ENCODE measurements around the gene IMPA2.

DNA sequence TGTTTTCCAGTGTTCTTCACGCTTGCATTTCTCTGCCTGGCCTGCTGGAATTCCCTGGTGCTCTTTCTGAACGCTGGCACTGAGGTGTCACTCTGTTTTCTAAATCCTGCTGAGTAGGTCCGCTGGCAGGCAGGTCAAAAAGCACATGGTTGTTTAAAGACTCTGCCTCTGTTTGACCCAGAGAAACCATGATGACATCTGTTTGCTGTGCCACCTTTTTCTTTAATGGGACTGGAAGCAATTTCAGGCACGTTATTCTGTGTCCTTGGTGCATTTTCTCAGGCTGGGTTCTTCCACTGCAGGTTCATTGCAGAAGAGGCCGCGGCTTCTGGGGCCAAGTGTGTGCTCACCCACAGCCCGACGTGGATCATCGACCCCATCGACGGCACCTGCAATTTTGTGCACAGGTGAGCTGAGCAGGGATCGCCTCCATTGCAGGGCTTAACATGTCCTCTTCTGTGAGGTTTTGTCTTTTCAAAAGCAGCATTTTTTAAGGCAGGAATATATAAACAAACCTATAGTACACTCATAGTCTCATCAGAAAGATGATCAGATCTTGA is 28.4 kb downstream of the IMPA2 start:
- TF ChIP-seq, protein P1, sequence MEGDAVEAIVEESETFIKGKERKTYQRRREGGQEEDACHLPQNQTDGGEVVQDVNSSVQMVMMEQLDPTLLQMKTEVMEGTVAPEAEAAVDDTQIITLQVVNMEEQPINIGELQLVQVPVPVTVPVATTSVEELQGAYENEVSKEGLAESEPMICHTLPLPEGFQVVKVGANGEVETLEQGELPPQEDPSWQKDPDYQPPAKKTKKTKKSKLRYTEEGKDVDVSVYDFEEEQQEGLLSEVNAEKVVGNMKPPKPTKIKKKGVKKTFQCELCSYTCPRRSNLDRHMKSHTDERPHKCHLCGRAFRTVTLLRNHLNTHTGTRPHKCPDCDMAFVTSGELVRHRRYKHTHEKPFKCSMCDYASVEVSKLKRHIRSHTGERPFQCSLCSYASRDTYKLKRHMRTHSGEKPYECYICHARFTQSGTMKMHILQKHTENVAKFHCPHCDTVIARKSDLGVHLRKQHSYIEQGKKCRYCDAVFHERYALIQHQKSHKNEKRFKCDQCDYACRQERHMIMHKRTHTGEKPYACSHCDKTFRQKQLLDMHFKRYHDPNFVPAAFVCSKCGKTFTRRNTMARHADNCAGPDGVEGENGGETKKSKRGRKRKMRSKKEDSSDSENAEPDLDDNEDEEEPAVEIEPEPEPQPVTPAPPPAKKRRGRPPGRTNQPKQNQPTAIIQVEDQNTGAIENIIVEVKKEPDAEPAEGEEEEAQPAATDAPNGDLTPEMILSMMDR (IDR thresholded peaks at IDR 0.05) = no peak
- TF ChIP-seq POLR2A (IDR thresholded peaks at IDR 0.05) = no peak

Data from testis (tissue), 2 donors.